Transverse colon (tissue), 4 donors: Measurements from ENCODE around the gene CHRD. TPM values are rescaled to one million over a fixed set of nuclear protein-coding genes. Genes with fewer than 3 reads are reported as not detected.

Source experiments
- DNase-seq: peaks from one replicate; pipeline ENCODE4 v3.0.0-alpha.2; 2019
- H3K27ac ChIP-seq, 4 donors: fragments of 200-600 bp; sonication (generic); 2 replicates each; pipeline ENCODE4 v1.5.1; 2016 to 2018; ENCODE audit warnings: inconsistent platforms in 4 of 4
- H3K27me3 ChIP-seq: fragments of 200-600 bp; sonication (generic); 2 replicates; pipeline ENCODE4 v1.5.1; 2017; ENCODE audit warnings: inconsistent platforms
- H3K36me3 ChIP-seq, 4 donors: fragments of 200-600 bp; sonication (generic); 2 replicates each; pipeline ENCODE4 v1.5.1; 2017 to 2019; ENCODE audit warnings: inconsistent platforms in 4 of 4
- H3K4me1 ChIP-seq, 4 donors: fragments of 200-600 bp; sonication (generic); 2 replicates each; pipeline ENCODE4 v1.5.1; 2017 to 2020; ENCODE audit warnings: inconsistent platforms in 4 of 4
- H3K4me3 ChIP-seq, 4 donors: fragments of 200-600 bp; sonication (generic); 1 replicate in 1 of 4; 2 replicates in 3 of 4; pipeline versions ENCODE4 v1.5.1 to v1.6.1; 2017 to 2019; ENCODE audit warnings: inconsistent platforms in 4 of 4
- H3K9me3 ChIP-seq, 2 donors: fragments of 200-600 bp; sonication (generic); 2 replicates each; pipeline ENCODE4 v1.5.1; 2017 to 2019; ENCODE audit warnings: inconsistent platforms in 2 of 2
- EP300 ChIP-seq: sonication (generic); formaldehyde crosslinking; IDR thresholded peaks from one replicate; pipeline ENCODE4 v1.6.1; 2017; ENCODE audit warnings: antibody characterized with exemption, low read depth
- POLR2A ChIP-seq: fragments of 450-650 bp; IDR thresholded peaks from one replicate; pipeline ENCODE4 v1.6.1; 2016; ENCODE audit warnings: antibody characterized with exemption, mild to moderate bottlenecking, moderate library complexity
- POLR2AphosphoS5 ChIP-seq, 3 donors: sonication (generic); formaldehyde crosslinking; IDR thresholded peaks; one replicate each; pipeline ENCODE4 v1.6.1; 2016; ENCODE audit warnings: antibody characterized with exemption in 3 of 3
- WGBS, 2 donors: methylation state at CpG; one replicate each; pipeline ENCODE4 v1.1.5; 2018; ENCODE audit warnings: low coverage in 1 of 2; 5-methylcytosine and 5-hydroxymethylcytosine counted together
- in situ Hi-C, 4 donors: fragments of 200-750 bp; cut with MboI; loops; one replicate each; pipeline versions ENCODE4 v1.15.0 to v1.15.1; 2017; ENCODE audit warnings: low sequenced_read_pairs in 3 of 4, low pct_ligation_motif_present in 1 of 4, low pct_unique_long_range_greater_than_20kb in 1 of 4
- intact Hi-C: fragments of 100-400 bp; cut with DNase I; formaldehyde crosslinking; loops from one replicate; pipeline ENCODE4 v1.15.1; 2023; ENCODE audit warnings: low total_unique reads
- total RNA-seq, 4 donors: library from RNA; depleted of rRNA; stranded (reverse); fragments of >200 nt; gene quantifications; one replicate each; pipeline ENCODE4 v1.1.0, GENCODE V29; 2016
- TF ChIP-seq, protein P1 (sequence below), 5 experiments: fragments of 200-600 bp in 3 of 5; fragments of 450-650 bp in 2 of 5; sonication (generic) in 3 of 5; IDR thresholded peaks; 1 replicate in 2 of 5; 2 replicates in 3 of 5; pipeline ENCODE4 v1.5.1; 2016 to 2017; ENCODE audit warnings: antibody characterized with exemption in 5 of 5, inconsistent platforms in 3 of 5, mild to moderate bottlenecking in 2 of 5, moderate library complexity in 1 of 5

CHRD gene
- total RNA-seq, 4 donors from 2014 or later = 1.9 to 7.0 (median 4.5) TPM

DNA sequence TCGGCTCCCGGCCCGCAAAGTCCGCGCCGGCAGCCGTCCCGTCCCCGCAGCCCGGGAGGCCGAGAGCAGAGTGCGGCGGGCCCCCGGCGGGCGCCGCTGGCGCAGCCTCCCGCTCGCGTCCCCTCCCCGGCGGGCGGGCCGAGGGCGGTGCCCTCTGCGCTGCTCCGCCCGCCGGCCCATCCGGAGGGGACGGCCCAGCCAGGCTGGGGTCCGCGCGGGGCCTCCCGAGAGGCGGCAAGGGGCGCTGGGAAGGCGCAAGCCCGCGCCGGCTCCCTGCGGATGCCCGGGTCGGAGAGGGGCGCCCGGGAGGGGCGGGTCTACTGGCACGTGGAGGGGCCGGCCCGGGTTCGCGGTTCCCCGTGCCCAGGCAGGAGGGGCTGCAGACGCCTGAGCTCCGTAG is 18.3 kb upstream of the CHRD start, which contains the start of the genes CLCN2 and POLR2H:
Gene CLCN2 (minus strand): TSS at position 74 of the 400 bp plus-strand sequence. CDS start 126 bp downstream, outside the sequence.
Gene POLR2H (plus strand): TSS at position 179 of the 400 bp plus-strand sequence. CDS start 1,783 bp downstream, outside the sequence.
- no peaks in the 10 kb centered on the region for H3K27me3 ChIP-seq
- H3K4me3 ChIP-seq = peak within 1 kb of the TSS; percentile 76 to 95 (median 90)
- peak; percentile 65 for DNase-seq
- in situ Hi-C loops (loop anchor here in 1 of 4 donors (25.0 kb wide), 1 partner anchor 426 kb away; no protein-coding TSS in a partner anchor), intact Hi-C loops (loop anchor here (10.0 kb wide), 1 partner anchor 153 kb away; no protein-coding TSS in a partner anchor)
- peaks cover 7 to 38% (median 29%) of the 10 kb centered on the region in 4 donors for H3K4me1 ChIP-seq
- H3K27ac ChIP-seq = peak within 1 kb of the TSS; percentile 94 to 100 (median 97)
- TF ChIP-seq EP300 (no peak), POLR2AphosphoS5 (IDR thresholded peaks at IDR 0.05) (peak; percentile 31 to 82 (median 74)), POLR2A (peak; percentile 37)
- TF ChIP-seq, protein P1, sequence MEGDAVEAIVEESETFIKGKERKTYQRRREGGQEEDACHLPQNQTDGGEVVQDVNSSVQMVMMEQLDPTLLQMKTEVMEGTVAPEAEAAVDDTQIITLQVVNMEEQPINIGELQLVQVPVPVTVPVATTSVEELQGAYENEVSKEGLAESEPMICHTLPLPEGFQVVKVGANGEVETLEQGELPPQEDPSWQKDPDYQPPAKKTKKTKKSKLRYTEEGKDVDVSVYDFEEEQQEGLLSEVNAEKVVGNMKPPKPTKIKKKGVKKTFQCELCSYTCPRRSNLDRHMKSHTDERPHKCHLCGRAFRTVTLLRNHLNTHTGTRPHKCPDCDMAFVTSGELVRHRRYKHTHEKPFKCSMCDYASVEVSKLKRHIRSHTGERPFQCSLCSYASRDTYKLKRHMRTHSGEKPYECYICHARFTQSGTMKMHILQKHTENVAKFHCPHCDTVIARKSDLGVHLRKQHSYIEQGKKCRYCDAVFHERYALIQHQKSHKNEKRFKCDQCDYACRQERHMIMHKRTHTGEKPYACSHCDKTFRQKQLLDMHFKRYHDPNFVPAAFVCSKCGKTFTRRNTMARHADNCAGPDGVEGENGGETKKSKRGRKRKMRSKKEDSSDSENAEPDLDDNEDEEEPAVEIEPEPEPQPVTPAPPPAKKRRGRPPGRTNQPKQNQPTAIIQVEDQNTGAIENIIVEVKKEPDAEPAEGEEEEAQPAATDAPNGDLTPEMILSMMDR (IDR thresholded peaks at IDR 0.05) = no peak
- WGBS, 2 donors = 4% methylated on average over 16 of the region's 56 CpGs; no CpG with 5 or more reads in 1 of the 2 donors
- peaks cover 0 to 7% (median 3%) of the 10 kb centered on the region in 4 donors for H3K36me3 ChIP-seq
- no peaks in the 10 kb centered on the region for H3K9me3 ChIP-seq

DNA sequence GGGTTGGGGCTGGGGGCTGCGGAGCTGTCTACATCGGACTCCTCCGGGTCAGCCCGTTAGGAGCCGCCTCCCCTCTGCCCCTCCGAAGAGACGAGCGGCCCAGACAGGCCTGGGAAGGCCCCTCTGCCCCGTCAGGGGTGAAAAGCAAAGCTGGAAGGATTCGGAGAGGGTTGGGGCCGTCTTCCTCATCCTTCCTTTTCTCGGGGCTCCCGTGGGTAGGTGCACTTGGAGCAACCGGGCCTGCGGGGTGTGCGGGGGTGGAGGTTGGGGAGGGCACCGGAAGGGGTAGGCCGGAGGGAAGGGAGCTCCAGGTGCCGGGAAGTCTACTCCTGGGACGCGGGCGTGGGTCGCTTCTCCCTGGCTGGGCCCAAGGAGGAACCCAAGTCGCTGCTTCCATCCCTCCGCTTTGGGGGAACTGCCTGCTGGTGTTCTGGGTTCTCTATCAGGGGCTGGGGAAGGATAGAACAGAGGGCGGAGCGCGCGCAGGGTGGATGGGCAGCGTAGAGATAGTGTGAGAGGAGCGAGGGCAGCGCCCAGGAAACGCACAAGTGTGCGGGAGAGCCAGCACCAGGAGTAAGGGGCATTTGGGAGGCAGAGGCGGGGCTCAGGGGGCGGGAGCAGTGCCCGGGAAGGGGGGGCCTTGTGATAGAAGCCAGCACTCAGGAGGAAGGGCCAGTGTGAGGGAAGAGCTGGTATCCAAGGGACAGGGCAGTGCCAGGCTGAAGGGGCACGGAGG is 17.8 kb upstream of the CHRD start:
- peaks cover 0 to 7% (median 3%) of the 10 kb centered on the region in 4 donors for H3K36me3 ChIP-seq
- in situ Hi-C loops (loop anchor here in 1 of 4 donors (25.0 kb wide), 1 partner anchor 425 kb away; no protein-coding TSS in a partner anchor), intact Hi-C loops (loop anchor here (10.0 kb wide), 1 partner anchor 153 kb away; no protein-coding TSS in a partner anchor)
- peak; percentile 81 for DNase-seq
- H3K9me3 ChIP-seq = no peaks in the 10 kb centered on the region
- no peaks in the 10 kb centered on the region for H3K27me3 ChIP-seq
- WGBS, 2 donors = 0 to 1% methylated on average over 18 to 31 of the region's 38 CpGs
- TF ChIP-seq POLR2AphosphoS5 (IDR thresholded peaks at IDR 0.05) (peak; percentile 58 to 82 (median 75)), EP300 (no peak), POLR2A (peak; percentile 82)
- peak overlapping the region; percentile 44 to 95 (median 86) for H3K4me3 ChIP-seq
- H3K27ac ChIP-seq = peak overlapping the region; percentile 94 to 100 (median 97)
- H3K4me1 ChIP-seq = peaks cover 7 to 38% (median 29%) of the 10 kb centered on the region in 4 donors

GRCh38 chr3:184362668-184363546 is 16.9 kb upstream of the CHRD start:
- peak; percentile 98 for DNase-seq
- intact Hi-C loops = loop anchor here (10.0 kb wide), 1 partner anchor 152 kb away; no protein-coding TSS in a partner anchor
- H3K9me3 ChIP-seq = no peaks in the 10 kb centered on the region
- peaks cover 7 to 38% (median 29%) of the 10 kb centered on the region in 4 donors for H3K4me1 ChIP-seq
- no peaks in the 10 kb centered on the region for H3K27me3 ChIP-seq
- peak overlapping the region; percentile 44 to 95 (median 86) for H3K4me3 ChIP-seq
- in situ Hi-C loops = loop anchor here in 1 of 4 donors (25.0 kb wide), 1 partner anchor 424 kb away; no protein-coding TSS in a partner anchor
- H3K36me3 ChIP-seq = peaks cover 0 to 6% (median 1%) of the 10 kb centered on the region in 4 donors
- TF ChIP-seq POLR2AphosphoS5 (IDR thresholded peaks at IDR 0.05) = peak; percentile 76 to 93 (median 79)
- peak; percentile 80 for TF ChIP-seq POLR2A
- TF ChIP-seq EP300 = peak; percentile 66
- TF ChIP-seq, protein P1 (IDR thresholded peaks at IDR 0.05) = peak; percentile 38 to 68 (median 47)
- WGBS, 2 donors = 0% methylated on average over 6 to 62 of the region's 68 CpGs
- peak overlapping the region; percentile 94 to 100 (median 97) for H3K27ac ChIP-seq

DNA sequence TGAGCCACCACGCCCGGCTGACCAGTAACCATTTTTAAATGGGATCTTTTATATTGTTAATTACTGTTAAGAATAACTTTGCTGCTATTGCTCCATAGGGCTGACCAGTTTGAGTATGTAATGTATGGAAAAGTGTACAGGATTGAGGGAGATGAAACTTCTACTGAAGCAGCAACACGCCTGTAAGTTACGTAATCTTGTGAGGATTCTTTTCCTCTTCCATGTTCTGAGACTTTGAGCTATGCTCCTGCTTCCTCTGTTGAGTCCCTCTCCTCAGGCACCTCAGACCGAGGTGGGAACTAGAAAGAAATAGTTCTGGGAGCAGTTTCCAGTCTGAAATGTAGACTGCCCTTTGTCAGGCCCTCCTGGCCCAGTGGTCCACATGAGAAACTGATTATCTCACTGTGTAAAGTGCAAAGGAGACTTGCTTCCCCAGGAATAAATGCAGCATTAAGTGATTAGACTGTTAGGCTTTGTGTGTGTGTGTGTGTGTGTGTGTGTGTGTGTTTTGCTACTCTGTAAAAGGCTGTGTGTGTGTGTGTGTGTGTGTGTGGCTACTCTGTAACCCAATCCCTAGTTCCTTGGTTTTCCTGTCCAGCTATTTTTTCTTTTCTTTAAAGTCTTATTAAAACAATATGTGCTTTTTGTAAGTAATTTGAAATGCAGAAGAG is 13.1 kb upstream of the CHRD start:
- Histone ChIP-seq H3K9me3 (no peaks in the 10 kb centered on the region), H3K4me1 (peaks cover 0 to 26% (median 15%) of the 10 kb centered on the region in 4 donors), H3K4me3 (no peak overlapping the region), H3K36me3 (peaks cover 0 to 10% (median 3%) of the 10 kb centered on the region in 4 donors), H3K27ac (no peak overlapping the region), H3K27me3 (no peaks in the 10 kb centered on the region)
- in situ Hi-C loops = loop anchor here in 1 of 4 donors (25.0 kb wide), 1 partner anchor 421 kb away; no protein-coding TSS in a partner anchor
- TF ChIP-seq POLR2AphosphoS5 (IDR thresholded peaks at IDR 0.05) = no peak
- TF ChIP-seq POLR2A = no peak
- no peak for TF ChIP-seq EP300
- TF ChIP-seq, protein P1 (IDR thresholded peaks at IDR 0.05) = no peak
- intact Hi-C loops = loop anchor here (10.0 kb wide), 1 partner anchor 148 kb away; no protein-coding TSS in a partner anchor
- DNase-seq = no peak
- WGBS, 2 donors = 69 to 87% methylated on average over 3 to 5 of the region's 5 CpGs
